Vagina (tissue), 2 donors: ENCODE results near the gene EXOC2.

Experiments
- POLR2A ChIP-seq, 2 donors: fragments of 450-650 bp; IDR thresholded peaks; one replicate each; pipeline ENCODE4 v1.6.1; 2017; ENCODE audit warnings: antibody characterized with exemption in 2 of 2, mild to moderate bottlenecking in 2 of 2, moderate library complexity in 2 of 2
- TF ChIP-seq, protein P1 (sequence below), 3 experiments: fragments of 450-650 bp in 2 of 3; fragments of 200-600 bp in 1 of 3; sonication (generic) in 1 of 3; IDR thresholded peaks; one replicate each; pipeline ENCODE4 v1.5.1; 2017 to 2019; ENCODE audit warnings: antibody characterized with exemption in 3 of 3, mild to moderate bottlenecking in 2 of 3, moderate library complexity in 2 of 3

DNA sequence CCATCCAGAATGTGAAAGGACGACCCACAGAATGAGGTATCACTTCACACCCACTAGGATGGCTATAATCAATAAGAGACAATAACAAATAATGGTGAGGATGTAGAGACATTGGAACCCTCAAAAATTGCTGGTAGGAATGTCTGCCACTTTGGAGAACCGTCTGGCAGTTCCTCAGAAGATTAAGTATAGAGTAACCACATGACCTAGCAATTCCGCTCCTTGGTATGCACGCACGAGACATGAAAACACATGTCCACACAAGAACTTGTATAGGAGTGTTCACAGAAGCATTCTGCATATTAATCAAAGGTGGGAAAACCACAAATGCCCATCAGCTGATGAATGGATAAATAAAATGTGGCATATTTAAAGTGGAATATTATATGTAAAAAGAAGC is 200.8 kb downstream of the EXOC2 start:
- TF ChIP-seq, protein P1, sequence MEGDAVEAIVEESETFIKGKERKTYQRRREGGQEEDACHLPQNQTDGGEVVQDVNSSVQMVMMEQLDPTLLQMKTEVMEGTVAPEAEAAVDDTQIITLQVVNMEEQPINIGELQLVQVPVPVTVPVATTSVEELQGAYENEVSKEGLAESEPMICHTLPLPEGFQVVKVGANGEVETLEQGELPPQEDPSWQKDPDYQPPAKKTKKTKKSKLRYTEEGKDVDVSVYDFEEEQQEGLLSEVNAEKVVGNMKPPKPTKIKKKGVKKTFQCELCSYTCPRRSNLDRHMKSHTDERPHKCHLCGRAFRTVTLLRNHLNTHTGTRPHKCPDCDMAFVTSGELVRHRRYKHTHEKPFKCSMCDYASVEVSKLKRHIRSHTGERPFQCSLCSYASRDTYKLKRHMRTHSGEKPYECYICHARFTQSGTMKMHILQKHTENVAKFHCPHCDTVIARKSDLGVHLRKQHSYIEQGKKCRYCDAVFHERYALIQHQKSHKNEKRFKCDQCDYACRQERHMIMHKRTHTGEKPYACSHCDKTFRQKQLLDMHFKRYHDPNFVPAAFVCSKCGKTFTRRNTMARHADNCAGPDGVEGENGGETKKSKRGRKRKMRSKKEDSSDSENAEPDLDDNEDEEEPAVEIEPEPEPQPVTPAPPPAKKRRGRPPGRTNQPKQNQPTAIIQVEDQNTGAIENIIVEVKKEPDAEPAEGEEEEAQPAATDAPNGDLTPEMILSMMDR (IDR thresholded peaks at IDR 0.05): no peak
- TF ChIP-seq POLR2A (IDR thresholded peaks at IDR 0.05): no peak
